G401.6 (cell line): ENCODE data around the gene TSPY3.
"Not testable (repeated sequence)": the region's sequence is repeated elsewhere in the genome, so short reads cannot be mapped to it uniquely, and the experiment has no call there.

Experiments
- FAIRE-seq: peaks from 2 replicates; lab custom pipeline; 2012; peaks lifted over from hg19 to GRCh38; lab: Jason Lieb, UNC

TSPY3 gene

GRCh38 chrY:9398121-9398520, at the start of gene TSPY3:
Gene TSPY3 (plus strand): TSS chrY:9398421. CDS start chrY:9398467, 46 bp downstream.
- not testable (repeated sequence) for FAIRE-seq

- FAIRE-seq = not testable (repeated sequence)
Measured at GRCh38 chrY:9357497-9357896, 40.7 kb upstream of the TSPY3 start, which contains the start of gene TSPY8. Gene TSPY8 (plus strand): TSS chrY:9357797. CDS start chrY:9357843, 46 bp downstream.

- not testable (repeated sequence) for FAIRE-seq
Measured at GRCh38 chrY:9396527-9396926, 1.7 kb upstream of the TSPY3 start.
